OCI-LY3 (cell line): ENCODE measurements around the gene TUBA3E.
"Not testable (repeated sequence)": the region's sequence is repeated elsewhere in the genome, so short reads cannot be mapped to it uniquely, and the experiment has no call there.

ENCODE experiments used
- H2AFZ ChIP-seq: fragments of 200-600, 300-600 bp; shearing (Covaris generic); 2 replicates; pipeline ENCODE4 v1.6.0; 2014; ENCODE audit warnings: antibody characterized with exemption, low read depth, low read length
- H3K27ac ChIP-seq: fragments of 200-600, 300-600 bp; sonication (generic); 2 replicates; pipeline ENCODE4 v1.5.1; 2014; ENCODE audit warnings: mild to moderate bottlenecking, low read length, moderate library complexity, mixed read lengths
- H3K27me3 ChIP-seq: fragments of 200-600, 300-600 bp; sonication (generic); 2 replicates; pipeline ENCODE4 v1.6.1; 2014; ENCODE audit warnings: low read depth, low read length, mixed read lengths
- H3K36me3 ChIP-seq: fragments of 200-600, 300-600 bp; sonication (generic); replicated peaks from 2 replicates; pipeline ENCODE3; 2014; ENCODE audit warnings: low read depth, low read length, mixed read lengths
- H3K4me1 ChIP-seq: fragments of 300-600, 200-600 bp; sonication (generic); 2 replicates; pipeline ENCODE4 v1.6.1; 2014; ENCODE audit warnings: low read length, mixed read lengths
- H3K4me2 ChIP-seq: fragments of 200-600, 300-600 bp; sonication (generic); 2 replicates; pipeline ENCODE4 v1.6.1; 2014; ENCODE audit warnings: low read length, mixed read lengths
- H3K4me3 ChIP-seq: fragments of 300-600, 200-600 bp; sonication (generic); 2 replicates; pipeline ENCODE4 v1.5.1; 2014; ENCODE audit warnings: antibody characterized with exemption, mild to moderate bottlenecking, low read length, moderate library complexity
- H3K79me2 ChIP-seq: fragments of 300-600, 200-600 bp; shearing (Covaris generic); 2 replicates; pipeline ENCODE4 v1.6.1; 2014; ENCODE audit warnings: mild to moderate bottlenecking, low read length, mixed read lengths
- H3K9ac ChIP-seq: fragments of 300-600, 200-600 bp; shearing (Covaris generic); 2 replicates; pipeline ENCODE4 v1.6.0; 2014; ENCODE audit warnings: mild to moderate bottlenecking, low read length, moderate library complexity
- H3K9me3 ChIP-seq: fragments of 200-600, 300-600 bp; shearing (Covaris generic); 2 replicates; pipeline ENCODE4 v1.6.1; 2014; ENCODE audit warnings: low read length, mixed read lengths; ENCODE audit not compliant: insufficient read depth
- H4K20me1 ChIP-seq: fragments of 200-600, 300-600 bp; sonication (generic); 2 replicates; pipeline ENCODE4 v1.6.1; 2016; ENCODE audit warnings: low read length, mixed read lengths; ENCODE audit not compliant: insufficient read depth

TUBA3E gene

GRCh38 chr2:130228005-130228404, 29.8 kb upstream of the TUBA3E start:
- H2AFZ ChIP-seq, H3K9ac ChIP-seq, H4K20me1 ChIP-seq, H3K9me3 ChIP-seq, H3K4me1 ChIP-seq, H3K27ac ChIP-seq, H3K27me3 ChIP-seq, H3K36me3 ChIP-seq, H3K4me3 ChIP-seq, H3K79me2 ChIP-seq, H3K4me2 ChIP-seq: not testable (repeated sequence)

- H3K4me2 ChIP-seq = peak overlapping the region; percentile 35
Measured at GRCh38 chr2:130222523-130222922, 24.3 kb upstream of the TUBA3E start.

GRCh38 chr2:130220505-130220904, 22.3 kb upstream of the TUBA3E start:
- not testable (repeated sequence) for H3K27ac ChIP-seq, H3K4me3 ChIP-seq, H4K20me1 ChIP-seq, H2AFZ ChIP-seq, H3K4me1 ChIP-seq, H3K9ac ChIP-seq, H3K79me2 ChIP-seq, H3K4me2 ChIP-seq, H3K9me3 ChIP-seq, H3K27me3 ChIP-seq, H3K36me3 ChIP-seq

More at GRCh38 chr2:130222523-130222922, 24.3 kb upstream of the TUBA3E start:
- not testable (repeated sequence) for H3K4me1 ChIP-seq, H2AFZ ChIP-seq, H3K4me3 ChIP-seq, H3K9me3 ChIP-seq, H3K27me3 ChIP-seq, H3K27ac ChIP-seq, H4K20me1 ChIP-seq, H3K79me2 ChIP-seq, H3K36me3 ChIP-seq, H3K9ac ChIP-seq

GRCh38 chr2:130219147-130219546, 20.9 kb upstream of the TUBA3E start:
- not testable (repeated sequence) for H3K27me3 ChIP-seq, H3K4me2 ChIP-seq, H3K4me3 ChIP-seq, H3K9ac ChIP-seq, H3K36me3 ChIP-seq, H3K79me2 ChIP-seq, H3K4me1 ChIP-seq, H3K27ac ChIP-seq, H3K9me3 ChIP-seq, H2AFZ ChIP-seq, H4K20me1 ChIP-seq

- H3K36me3 ChIP-seq, H3K4me3 ChIP-seq, H3K9me3 ChIP-seq, H3K27ac ChIP-seq, H4K20me1 ChIP-seq, H3K4me1 ChIP-seq, H3K4me2 ChIP-seq, H3K9ac ChIP-seq, H3K79me2 ChIP-seq, H2AFZ ChIP-seq, H3K27me3 ChIP-seq: not testable (repeated sequence)
Measured at GRCh38 chr2:130207051-130207450, 8.8 kb upstream of the TUBA3E start.

- not testable (repeated sequence) for H3K27me3 ChIP-seq, H3K27ac ChIP-seq, H2AFZ ChIP-seq, H3K4me1 ChIP-seq, H3K9ac ChIP-seq, H3K4me2 ChIP-seq, H3K9me3 ChIP-seq, H3K79me2 ChIP-seq, H3K4me3 ChIP-seq, H3K36me3 ChIP-seq, H4K20me1 ChIP-seq
Measured at GRCh38 chr2:130203150-130203549, 4.9 kb upstream of the TUBA3E start.

GRCh38 chr2:130202518-130202917, 4.3 kb upstream of the TUBA3E start:
- not testable (repeated sequence) for H3K27me3 ChIP-seq, H3K4me2 ChIP-seq, H2AFZ ChIP-seq, H3K4me3 ChIP-seq, H3K4me1 ChIP-seq, H3K9ac ChIP-seq, H3K36me3 ChIP-seq, H3K79me2 ChIP-seq, H3K27ac ChIP-seq, H3K9me3 ChIP-seq, H4K20me1 ChIP-seq

GRCh38 chr2:130196052-130196451, 2.2 kb downstream of the TUBA3E start:
- H3K4me1 ChIP-seq, H3K9me3 ChIP-seq, H2AFZ ChIP-seq, H3K36me3 ChIP-seq, H3K27me3 ChIP-seq, H4K20me1 ChIP-seq, H3K27ac ChIP-seq, H3K4me2 ChIP-seq, H3K9ac ChIP-seq, H3K4me3 ChIP-seq, H3K79me2 ChIP-seq: not testable (repeated sequence)

- H4K20me1 ChIP-seq, H3K27ac ChIP-seq: not testable (repeated sequence)
Measured at GRCh38 chr2:130195089-130195635, 3.1 kb downstream of the TUBA3E start.

GRCh38 chr2:130193824-130194223, 4.4 kb downstream of the TUBA3E start:
- H3K9me3 ChIP-seq, H4K20me1 ChIP-seq, H3K27ac ChIP-seq, H2AFZ ChIP-seq, H3K79me2 ChIP-seq, H3K36me3 ChIP-seq, H3K4me2 ChIP-seq, H3K9ac ChIP-seq, H3K27me3 ChIP-seq, H3K4me1 ChIP-seq, H3K4me3 ChIP-seq: not testable (repeated sequence)

More at GRCh38 chr2:130195089-130195635, 3.1 kb downstream of the TUBA3E start:
- not testable (repeated sequence) for H3K36me3 ChIP-seq, H3K4me1 ChIP-seq, H3K9ac ChIP-seq, H3K79me2 ChIP-seq, H3K27me3 ChIP-seq, H3K4me2 ChIP-seq, H3K4me3 ChIP-seq, H2AFZ ChIP-seq, H3K9me3 ChIP-seq
